GM23248 (cell line): ENCODE data around the gene AGR2. TPM values are rescaled to one million over a fixed set of nuclear protein-coding genes. Genes with fewer than 3 reads are reported as not detected.

ENCODE experiments used
- DNase-seq: peaks from one replicate; pipeline ENCODE4 v3.0.0-alpha.2; 2015
- H2AFZ ChIP-seq: fragments of 200-600 bp; sonication (generic); 2 replicates; pipeline ENCODE4 v1.6.1; 2016; ENCODE audit warnings: antibody characterized with exemption
- H3F3A ChIP-seq: fragments of 200-600 bp; sonication (generic); 2 replicates; pipeline ENCODE4 v1.6.1; 2016; ENCODE audit warnings: mild to moderate bottlenecking, antibody characterized with exemption, mixed run types; ENCODE audit not compliant: insufficient read depth
- H3K27ac ChIP-seq: fragments of 200-600 bp; sonication (generic); 2 replicates; pipeline ENCODE4 v1.5.1; 2016; ENCODE audit warnings: mild to moderate bottlenecking
- H3K27me3 ChIP-seq: fragments of 200-600 bp; sonication (generic); replicated peaks from 2 replicates; pipeline ENCODE4 v1.6.1; 2016; ENCODE audit warnings: mild to moderate bottlenecking; ENCODE audit not compliant: insufficient read depth
- H3K36me3 ChIP-seq: fragments of 200-600 bp; sonication (generic); 2 replicates; pipeline ENCODE4 v1.6.1; 2016; ENCODE audit warnings: low read depth, mild to moderate bottlenecking
- H3K4me1 ChIP-seq: fragments of 200-600 bp; sonication (generic); 2 replicates; pipeline ENCODE4 v1.6.1; 2016; ENCODE audit warnings: mild to moderate bottlenecking; ENCODE audit not compliant: insufficient read depth
- H3K4me2 ChIP-seq: fragments of 200-600 bp; sonication (generic); one replicate; pipeline ENCODE4 v1.6.1; 2016; ENCODE audit warnings: mild to moderate bottlenecking; ENCODE audit not compliant: unreplicated experiment
- H3K4me3 ChIP-seq: fragments of 200-600 bp; sonication (generic); 2 replicates; pipeline ENCODE4 v1.5.1; 2016; ENCODE audit warnings: mild to moderate bottlenecking
- H3K79me2 ChIP-seq: fragments of 200-600 bp; sonication (generic); 2 replicates; pipeline ENCODE4 v1.6.1; 2016; ENCODE audit warnings: mild to moderate bottlenecking; ENCODE audit not compliant: insufficient read depth
- H3K9ac ChIP-seq: fragments of 200-600 bp; sonication (generic); 2 replicates; pipeline ENCODE4 v1.6.1; 2016; ENCODE audit warnings: mild to moderate bottlenecking
- H3K9me2 ChIP-seq: fragments of 200-600 bp; sonication (generic); 2 replicates; pipeline ENCODE4 v1.6.1; 2016; ENCODE audit warnings: mixed run types, mild to moderate bottlenecking, moderate library complexity; ENCODE audit not compliant: insufficient read depth
- H3K9me3 ChIP-seq: fragments of 200-600 bp; sonication (generic); one replicate; pipeline ENCODE4 v1.6.1; 2017; ENCODE audit warnings: low read depth
- H4K20me1 ChIP-seq: fragments of 200-600 bp; sonication (generic); 2 replicates; pipeline ENCODE4 v1.6.0; 2016; ENCODE audit not compliant: insufficient read depth
- EZH2 ChIP-seq: fragments of 200-600 bp; sonication (generic); IDR thresholded peaks from 2 replicates; pipeline ENCODE4 v1.6.1; 2018; ENCODE audit warnings: antibody characterized with exemption, mild to moderate bottlenecking; ENCODE audit not compliant: insufficient read depth, poor library complexity, severe bottlenecking
- EZH2phosphoT487 ChIP-seq: fragments of 200-600 bp; sonication (generic); IDR thresholded peaks from 2 replicates; pipeline ENCODE4 v1.6.1; 2018; ENCODE audit warnings: antibody characterized with exemption, moderate library complexity, mild to moderate bottlenecking, low read depth; ENCODE audit not compliant: insufficient read depth
- WGBS, 2 experiments: methylation state at CpG; one replicate each; pipeline ENCODE4 v1.1.6; 2015 to 2017; ENCODE audit warnings: low lambda C conversion rate in 2 of 2, low coverage in 1 of 2; ENCODE audit errors: missing lambda C conversion rate in 2 of 2; 5-methylcytosine and 5-hydroxymethylcytosine counted together
- in situ Hi-C: fragments of 300-500 bp; cut with MboI; formaldehyde crosslinking; loops from 2 replicates; pipeline ENCODE4 v1.15.0; 2020
- polyA plus RNA-seq: library from polyadenylated mRNA; unstranded; fragments of >200 nt; fragmentation: Nextera tagmentation; extraction: Ambion mirVana; gene quantifications from 2 replicates; pipeline ENCODE4 v1.2.1, GENCODE V29; 2016
- total RNA-seq: library from RNA; depleted of rRNA; stranded (reverse); fragments of >200 nt; shearing (Covaris generic); gene quantifications from 2 replicates; pipeline ENCODE4 v1.2.3, GENCODE V29; 2014

AGR2 gene
- total and polyA plus RNA-seq, 2 experiments from 2014 or later: not detected

GRCh38 chr7:16817536-16817935, 12.7 kb upstream of the AGR2 start:
- no peaks in the 10 kb centered on the region for H3K36me3 ChIP-seq
- H3K79me2 ChIP-seq: no peaks in the 10 kb centered on the region
- no peaks in the 10 kb centered on the region for H3K4me1 ChIP-seq
- no peak for TF ChIP-seq EZH2
- no peak for TF ChIP-seq EZH2phosphoT487
- H3K27ac ChIP-seq: no peak overlapping the region
- no peak overlapping the region for H3K4me3 ChIP-seq
- no peak overlapping the region for H3K4me2 ChIP-seq
- H3K9me3 ChIP-seq: no peaks in the 10 kb centered on the region
- peak; percentile 70 for DNase-seq
- no peaks in the 10 kb centered on the region for H3F3A ChIP-seq
- no peaks in the 10 kb centered on the region for H4K20me1 ChIP-seq
- H3K9ac ChIP-seq: no peak overlapping the region
- WGBS, 2 experiments: 40 to 51% methylated on average over 1 of the region's 1 CpG
- no peaks in the 10 kb centered on the region for H3K9me2 ChIP-seq
- H3K27me3 ChIP-seq: no peaks in the 10 kb centered on the region
- no peak overlapping the region for H2AFZ ChIP-seq
- in situ Hi-C loops: no loop called here

- H3K9me3 ChIP-seq: no peaks in the 10 kb centered on the region
- no peaks in the 10 kb centered on the region for H4K20me1 ChIP-seq
- in situ Hi-C loops: no loop called here
- H3K4me1 ChIP-seq: peaks cover 2% of the 10 kb centered on the region; the same call in 1 of the 2 replicates
- H3K9me2 ChIP-seq: no peaks in the 10 kb centered on the region
- no peaks in the 10 kb centered on the region for H3K36me3 ChIP-seq
- H3K79me2 ChIP-seq: no peaks in the 10 kb centered on the region
- 78% methylated on average over 2 of the region's 2 CpGs for WGBS, 2 experiments
- no peaks in the 10 kb centered on the region for H3F3A ChIP-seq
- H3K4me3 ChIP-seq: no peak overlapping the region
- no peak for TF ChIP-seq EZH2phosphoT487
- TF ChIP-seq EZH2: no peak
- no peak overlapping the region for H3K9ac ChIP-seq
- H3K27me3 ChIP-seq: no peaks in the 10 kb centered on the region
- H3K27ac ChIP-seq: no peak overlapping the region
- no peak overlapping the region for H2AFZ ChIP-seq
- no peak for DNase-seq
- H3K4me2 ChIP-seq: no peak overlapping the region
Observed at GRCh38 chr7:16816824-16817223, 12.0 kb upstream of the AGR2 start.

- no peaks in the 10 kb centered on the region for H3K27me3 ChIP-seq
- no peak for DNase-seq
- no peak overlapping the region for H3K27ac ChIP-seq
- H3K9me3 ChIP-seq: no peaks in the 10 kb centered on the region
- H3K4me2 ChIP-seq: no peak overlapping the region
- H3K4me1 ChIP-seq: peaks cover 7% of the 10 kb centered on the region
- H3F3A ChIP-seq: no peaks in the 10 kb centered on the region
- no peak overlapping the region for H3K9ac ChIP-seq
- TF ChIP-seq EZH2phosphoT487: no peak
- TF ChIP-seq EZH2: no peak
- H3K79me2 ChIP-seq: no peaks in the 10 kb centered on the region
- H3K36me3 ChIP-seq: no peaks in the 10 kb centered on the region
- H3K4me3 ChIP-seq: no peak overlapping the region
- in situ Hi-C loops: no loop called here
- WGBS, 2 experiments: 66 to 76% methylated on average over 2 of the region's 2 CpGs
- no peaks in the 10 kb centered on the region for H3K9me2 ChIP-seq
- no peak overlapping the region for H2AFZ ChIP-seq
- no peaks in the 10 kb centered on the region for H4K20me1 ChIP-seq
Observed at GRCh38 chr7:16815001-16815400, 10.2 kb upstream of the AGR2 start.

- no peak for TF ChIP-seq EZH2phosphoT487
- no peak for TF ChIP-seq EZH2
- no peak for DNase-seq
- Histone ChIP-seq H3K27ac (no peak overlapping the region), H3K4me3 (no peak overlapping the region), H3K9ac (no peak overlapping the region), H3K9me3 (no peaks in the 10 kb centered on the region), H3K27me3 (no peaks in the 10 kb centered on the region), H3K4me1 (peaks cover 7% of the 10 kb centered on the region), H3F3A (no peaks in the 10 kb centered on the region), H3K79me2 (no peaks in the 10 kb centered on the region), H4K20me1 (no peaks in the 10 kb centered on the region), H2AFZ (no peak overlapping the region), H3K36me3 (no peaks in the 10 kb centered on the region), H3K9me2 (no peaks in the 10 kb centered on the region), H3K4me2 (no peak overlapping the region)
- in situ Hi-C loops: no loop called here
- whole genome bisulfite sequencing, 2 experiments: 73 to 75% methylated on average over 3 of the region's 3 CpGs
Observed at GRCh38 chr7:16813232-16813616, 8.4 kb upstream of the AGR2 start.

DNA sequence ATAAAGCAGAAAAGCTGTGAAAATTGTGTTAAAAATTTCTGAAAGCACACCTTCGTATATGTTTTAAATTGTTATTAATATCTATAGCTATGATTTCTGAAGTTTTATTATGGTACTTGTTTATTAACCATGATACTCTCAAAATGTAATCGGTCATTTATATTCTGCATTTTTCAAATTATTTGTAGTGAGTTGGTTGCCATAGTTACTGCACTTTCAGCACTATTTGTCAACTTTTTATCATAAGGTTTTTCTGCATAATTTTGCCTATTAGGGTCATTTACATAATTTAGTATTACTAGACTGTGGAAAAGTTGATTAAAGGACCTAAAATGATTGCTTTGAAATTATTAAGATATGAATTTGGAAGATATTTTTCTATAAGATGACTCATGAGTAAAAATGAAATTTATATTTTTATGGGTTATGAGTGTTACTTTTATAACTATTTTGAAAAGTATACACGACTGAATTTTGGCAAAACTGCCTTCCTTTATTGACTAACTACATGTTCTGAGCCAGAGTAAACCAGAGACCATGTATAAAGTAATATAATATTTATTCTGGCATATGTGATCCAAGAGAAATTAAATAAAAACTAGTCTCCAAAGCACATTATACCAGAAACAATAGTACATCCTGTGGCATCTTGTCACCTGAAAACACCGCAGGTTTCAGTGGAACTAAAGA, 7.9 kb upstream of the AGR2 start:
- Histone ChIP-seq H3K27ac (no peak overlapping the region), H3F3A (no peaks in the 10 kb centered on the region), H4K20me1 (no peaks in the 10 kb centered on the region), H3K4me2 (no peak overlapping the region), H3K9me3 (no peaks in the 10 kb centered on the region), H3K4me3 (no peak overlapping the region), H2AFZ (no peak overlapping the region), H3K27me3 (no peaks in the 10 kb centered on the region), H3K9ac (no peak overlapping the region), H3K9me2 (no peaks in the 10 kb centered on the region), H3K4me1 (peaks cover 7% of the 10 kb centered on the region), H3K36me3 (no peaks in the 10 kb centered on the region), H3K79me2 (no peaks in the 10 kb centered on the region)
- WGBS, 2 experiments: 75 to 77% methylated on average over 4 of the region's 4 CpGs
- in situ Hi-C loops: no loop called here
- DNase-seq: no peak
- TF ChIP-seq EZH2 (no peak), EZH2phosphoT487 (no peak)
